GM23338 (cell line): ENCODE data around the gene KIRREL3. TPM values are rescaled to one million over a fixed set of nuclear protein-coding genes. Genes with fewer than 3 reads are reported as not detected.

Experiments used
- ATAC-seq: fragments of 200-7000 bp; cut with Tn5 transposase; 3 replicates; pipeline ENCODE4 v1.9.1; 2020
- DNase-seq: peaks from one replicate; pipeline ENCODE4 v3.0.0-alpha.2; 2015; ENCODE audit warnings: low spot score
- H2AFZ ChIP-seq: fragments of 200-600 bp; sonication (generic); 2 replicates; pipeline ENCODE4 v1.8.0; 2016; ENCODE audit warnings: antibody characterized with exemption, mild to moderate bottlenecking, moderate library complexity
- H3F3A ChIP-seq: fragments of 200-600 bp; sonication (generic); replicated peaks from 2 replicates; pipeline ENCODE4 v1.8.0; 2017; ENCODE audit warnings: antibody characterized with exemption, mixed run types, low read depth
- H3K27ac ChIP-seq: fragments of 200-600 bp; sonication (generic); 2 replicates; pipeline ENCODE4 v1.6.1; 2016; ENCODE audit warnings: low read depth
- H3K27me3 ChIP-seq: fragments of 200-600 bp; sonication (generic); 2 replicates; pipeline ENCODE4 v1.8.0; 2016; ENCODE audit warnings: mild to moderate bottlenecking, mixed run types, moderate library complexity; ENCODE audit not compliant: insufficient read depth
- H3K36me3 ChIP-seq: fragments of 200-600 bp; sonication (generic); 2 replicates; pipeline ENCODE4 v1.8.0; 2016; ENCODE audit warnings: mild to moderate bottlenecking; ENCODE audit not compliant: insufficient read depth
- H3K4me1 ChIP-seq: fragments of 200-600 bp; sonication (generic); 2 replicates; pipeline ENCODE4 v1.8.0; 2016; ENCODE audit warnings: mild to moderate bottlenecking, moderate library complexity; ENCODE audit not compliant: insufficient read depth
- H3K4me2 ChIP-seq: fragments of 200-600 bp; sonication (generic); 2 replicates; pipeline ENCODE4 v1.7.1; 2017; ENCODE audit warnings: mixed run types
- H3K4me3 ChIP-seq: fragments of 200-600 bp; sonication (generic); 2 replicates; pipeline ENCODE4 v1.6.1; 2016; ENCODE audit warnings: mixed run types
- H3K79me2 ChIP-seq: fragments of 200-600 bp; sonication (generic); replicated peaks from 2 replicates; pipeline ENCODE4 v1.8.0; 2017; ENCODE audit warnings: mild to moderate bottlenecking; ENCODE audit not compliant: insufficient read depth
- H3K9me2 ChIP-seq: fragments of 200-600 bp; sonication (generic); 2 replicates; pipeline ENCODE4 v1.8.0; 2017; ENCODE audit not compliant: insufficient read depth
- H4K20me1 ChIP-seq: fragments of 200-600 bp; sonication (generic); replicated peaks from 2 replicates; pipeline ENCODE4 v1.8.0; 2017; ENCODE audit warnings: mild to moderate bottlenecking; ENCODE audit not compliant: insufficient read depth
- H3K27ac Mint-ChIP-seq: 2 replicates; pipeline ENCODE4 v1.8.0; 2020; ENCODE audit warnings: inconsistent platforms, mild to moderate bottlenecking, moderate library complexity, mixed read lengths
- H3K27me3 Mint-ChIP-seq: 3 replicates; pipeline ENCODE4 v1.8.0; 2022; ENCODE audit warnings: low read depth, mild to moderate bottlenecking, moderate library complexity, mixed read lengths, inconsistent platforms; ENCODE audit not compliant: insufficient read depth, poor library complexity
- H3K36me3 Mint-ChIP-seq: 3 replicates; pipeline ENCODE4 v1.8.0; 2021; ENCODE audit warnings: low read depth, mild to moderate bottlenecking, inconsistent platforms, moderate library complexity, mixed read lengths
- H3K4me1 Mint-ChIP-seq: 3 replicates; pipeline ENCODE4 v1.8.0; 2020; ENCODE audit warnings: mild to moderate bottlenecking, inconsistent platforms, mixed read lengths
- H3K4me3 Mint-ChIP-seq: 3 replicates; pipeline ENCODE4 v1.8.0; 2021; ENCODE audit warnings: moderate library complexity, mild to moderate bottlenecking, inconsistent platforms, mixed read lengths
- H3K9me3 Mint-ChIP-seq: 3 replicates; pipeline ENCODE4 v1.8.0; 2020; ENCODE audit warnings: moderate library complexity, mild to moderate bottlenecking, inconsistent platforms, mixed read lengths
- CREB1 ChIP-seq: fragments of 250-450 bp; sonication (Bioruptor Pico); IDR thresholded peaks from 2 replicates; pipeline ENCODE4 v1.5.0; 2020; ENCODE audit warnings: low read depth, mild to moderate bottlenecking, moderate library complexity
- EZH2 ChIP-seq: fragments of 200-600 bp; sonication (generic); IDR thresholded peaks from one replicate; pipeline ENCODE4 v1.8.0; 2017; ENCODE audit warnings: antibody characterized with exemption, mild to moderate bottlenecking, low read depth; ENCODE audit not compliant: unreplicated experiment
- JUNB ChIP-seq: IDR thresholded peaks from one replicate; pipeline ENCODE4 v1.6.1; 2016; ENCODE audit warnings: antibody characterized with exemption; ENCODE audit not compliant: unreplicated experiment
- NANOG ChIP-seq: IDR thresholded peaks from 2 replicates; pipeline ENCODE4 v1.6.1; 2016; ENCODE audit warnings: antibody characterized with exemption, borderline replicate concordance
- POLR2AphosphoS5 ChIP-seq: IDR thresholded peaks from 2 replicates; pipeline ENCODE4 v1.6.1; 2016; ENCODE audit warnings: antibody characterized with exemption, low read depth
- STAT1 ChIP-seq: IDR thresholded peaks from one replicate; pipeline ENCODE4 v1.6.1; 2016; ENCODE audit warnings: antibody characterized with exemption; ENCODE audit not compliant: unreplicated experiment
- ZNF114 ChIP-seq: fragments of 250-450 bp; sonication (Bioruptor Pico); IDR thresholded peaks from 2 replicates; pipeline ENCODE4 v1.5.0; 2020; ENCODE audit warnings: mild to moderate bottlenecking, moderate library complexity
- ZNF331 ChIP-seq: fragments of 250-450 bp; sonication (Bioruptor Pico); IDR thresholded peaks from 2 replicates; pipeline ENCODE4 v1.5.0; 2020; ENCODE audit warnings: low read depth, mild to moderate bottlenecking, moderate library complexity
- polyA plus RNA-seq: library from polyadenylated mRNA; unstranded; fragments of >200 nt; fragmentation: Nextera tagmentation; extraction: Ambion mirVana; gene quantifications from 2 replicates; pipeline ENCODE4 v1.2.1, GENCODE V29; 2016
- total RNA-seq: library from RNA; depleted of rRNA; stranded (reverse); fragments of >200 nt; shearing (Covaris generic); gene quantifications from 2 replicates; pipeline ENCODE4 v1.2.3, GENCODE V29; 2014
- TF ChIP-seq, protein P1 (sequence below): IDR thresholded peaks from one replicate; pipeline ENCODE4 v1.6.1; 2018; ENCODE audit warnings: antibody characterized with exemption; ENCODE audit not compliant: unreplicated experiment
- TF ChIP-seq, protein P2 (sequence below), 2 experiments: fragments of 200-600 bp in 1 of 2; sonication (generic) in 1 of 2; conservative IDR thresholded peaks; 2 replicates each; pipeline versions ENCODE4 v1.5.1 to v1.6.1; 2016 to 2017; ENCODE audit warnings: antibody characterized with exemption in 2 of 2, low read depth in 2 of 2, mild to moderate bottlenecking in 2 of 2, moderate library complexity in 1 of 2
- TF ChIP-seq, protein P3 (sequence below): fragments of 250-450 bp; sonication (Bioruptor Pico); IDR thresholded peaks from 2 replicates; pipeline ENCODE4 v1.5.0; 2020; ENCODE audit warnings: mild to moderate bottlenecking, moderate library complexity

Gene KIRREL3
- total and polyA plus RNA-seq, 2 experiments from 2014 or later = 0.13 to 1.5 TPM

DNA sequence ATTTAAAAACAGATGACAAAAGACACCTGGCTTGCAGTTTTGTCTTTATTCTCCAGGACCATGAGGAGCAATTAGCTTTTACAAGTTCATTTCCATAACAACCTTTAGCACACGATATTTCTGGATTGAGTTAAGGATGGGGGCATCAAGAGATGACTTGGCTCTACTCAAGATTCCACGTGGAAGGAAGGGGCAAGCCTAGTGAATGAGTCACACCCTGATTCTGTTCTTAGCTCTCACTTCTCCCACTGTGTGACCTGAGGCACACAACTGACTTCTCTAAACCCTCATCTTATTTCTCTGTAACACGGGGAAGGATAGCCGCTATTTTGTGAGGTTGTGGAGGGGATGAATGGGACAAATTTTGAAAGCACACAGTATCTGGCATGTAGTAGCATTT lies 185.5 kb downstream of the KIRREL3 start (continued):
- TF ChIP-seq, protein P1, sequence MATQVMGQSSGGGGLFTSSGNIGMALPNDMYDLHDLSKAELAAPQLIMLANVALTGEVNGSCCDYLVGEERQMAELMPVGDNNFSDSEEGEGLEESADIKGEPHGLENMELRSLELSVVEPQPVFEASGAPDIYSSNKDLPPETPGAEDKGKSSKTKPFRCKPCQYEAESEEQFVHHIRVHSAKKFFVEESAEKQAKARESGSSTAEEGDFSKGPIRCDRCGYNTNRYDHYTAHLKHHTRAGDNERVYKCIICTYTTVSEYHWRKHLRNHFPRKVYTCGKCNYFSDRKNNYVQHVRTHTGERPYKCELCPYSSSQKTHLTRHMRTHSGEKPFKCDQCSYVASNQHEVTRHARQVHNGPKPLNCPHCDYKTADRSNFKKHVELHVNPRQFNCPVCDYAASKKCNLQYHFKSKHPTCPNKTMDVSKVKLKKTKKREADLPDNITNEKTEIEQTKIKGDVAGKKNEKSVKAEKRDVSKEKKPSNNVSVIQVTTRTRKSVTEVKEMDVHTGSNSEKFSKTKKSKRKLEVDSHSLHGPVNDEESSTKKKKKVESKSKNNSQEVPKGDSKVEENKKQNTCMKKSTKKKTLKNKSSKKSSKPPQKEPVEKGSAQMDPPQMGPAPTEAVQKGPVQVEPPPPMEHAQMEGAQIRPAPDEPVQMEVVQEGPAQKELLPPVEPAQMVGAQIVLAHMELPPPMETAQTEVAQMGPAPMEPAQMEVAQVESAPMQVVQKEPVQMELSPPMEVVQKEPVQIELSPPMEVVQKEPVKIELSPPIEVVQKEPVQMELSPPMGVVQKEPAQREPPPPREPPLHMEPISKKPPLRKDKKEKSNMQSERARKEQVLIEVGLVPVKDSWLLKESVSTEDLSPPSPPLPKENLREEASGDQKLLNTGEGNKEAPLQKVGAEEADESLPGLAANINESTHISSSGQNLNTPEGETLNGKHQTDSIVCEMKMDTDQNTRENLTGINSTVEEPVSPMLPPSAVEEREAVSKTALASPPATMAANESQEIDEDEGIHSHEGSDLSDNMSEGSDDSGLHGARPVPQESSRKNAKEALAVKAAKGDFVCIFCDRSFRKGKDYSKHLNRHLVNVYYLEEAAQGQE = no peak
- TF ChIP-seq, protein P2, sequence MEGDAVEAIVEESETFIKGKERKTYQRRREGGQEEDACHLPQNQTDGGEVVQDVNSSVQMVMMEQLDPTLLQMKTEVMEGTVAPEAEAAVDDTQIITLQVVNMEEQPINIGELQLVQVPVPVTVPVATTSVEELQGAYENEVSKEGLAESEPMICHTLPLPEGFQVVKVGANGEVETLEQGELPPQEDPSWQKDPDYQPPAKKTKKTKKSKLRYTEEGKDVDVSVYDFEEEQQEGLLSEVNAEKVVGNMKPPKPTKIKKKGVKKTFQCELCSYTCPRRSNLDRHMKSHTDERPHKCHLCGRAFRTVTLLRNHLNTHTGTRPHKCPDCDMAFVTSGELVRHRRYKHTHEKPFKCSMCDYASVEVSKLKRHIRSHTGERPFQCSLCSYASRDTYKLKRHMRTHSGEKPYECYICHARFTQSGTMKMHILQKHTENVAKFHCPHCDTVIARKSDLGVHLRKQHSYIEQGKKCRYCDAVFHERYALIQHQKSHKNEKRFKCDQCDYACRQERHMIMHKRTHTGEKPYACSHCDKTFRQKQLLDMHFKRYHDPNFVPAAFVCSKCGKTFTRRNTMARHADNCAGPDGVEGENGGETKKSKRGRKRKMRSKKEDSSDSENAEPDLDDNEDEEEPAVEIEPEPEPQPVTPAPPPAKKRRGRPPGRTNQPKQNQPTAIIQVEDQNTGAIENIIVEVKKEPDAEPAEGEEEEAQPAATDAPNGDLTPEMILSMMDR (conservative IDR thresholded peaks at IDR 0.05; ENCODE audit: low read depth in 2 of 2) = no peak

DNA sequence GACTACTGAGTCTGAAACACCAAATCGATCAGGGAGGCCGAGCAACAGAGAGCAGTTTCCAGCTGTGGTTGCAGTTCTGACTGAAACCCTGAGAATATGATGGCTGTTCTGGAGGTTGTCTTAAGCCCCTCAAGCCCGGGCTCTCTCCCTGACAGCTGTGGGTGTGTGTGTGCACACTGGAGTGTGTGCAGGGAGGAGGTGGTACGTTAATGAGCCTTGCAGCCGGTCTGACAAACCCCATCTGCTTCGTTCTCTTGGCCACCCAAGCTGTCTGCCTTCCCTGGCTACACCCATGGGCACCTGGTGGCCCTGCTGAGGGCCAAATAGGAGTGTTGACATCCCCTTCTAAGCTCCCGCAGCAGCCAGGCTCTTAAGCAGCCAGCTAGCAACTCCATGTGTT lies 189.8 kb downstream of the KIRREL3 start:
- H3K4me1 ChIP-seq = peaks cover 4% of the 10 kb centered on the region; the same call in 1 of the 2 replicates
- H3K27ac ChIP-seq = no peak overlapping the region
- peaks cover 2% of the 10 kb centered on the region for H3K27me3 Mint-ChIP-seq
- H3K9me2 ChIP-seq = no peaks in the 10 kb centered on the region; the same call in 1 of the 2 replicates
- H3K36me3 Mint-ChIP-seq = no peaks in the 10 kb centered on the region; the same call in 2 of the 3 replicates
- H4K20me1 ChIP-seq = 0 out of 2 replicates have a peak, but pooled peaks cover 3% of the 10 kb centered on the region
- H3K4me3 ChIP-seq = no peak overlapping the region
- H2AFZ ChIP-seq = no peak overlapping the region
- H3K79me2 ChIP-seq = no peaks in the 10 kb centered on the region
- no peaks in the 10 kb centered on the region for H3K9me3 Mint-ChIP-seq
- no peaks in the 10 kb centered on the region for H3F3A ChIP-seq
- DNase-seq (no peak), ATAC-seq (no peak)
- H3K4me1 Mint-ChIP-seq = peaks cover 20% of the 10 kb centered on the region
- no peaks in the 10 kb centered on the region for H3K27me3 ChIP-seq
- no peak overlapping the region for H3K27ac Mint-ChIP-seq
- no peaks in the 10 kb centered on the region for H3K36me3 ChIP-seq
- no peak overlapping the region for H3K4me3 Mint-ChIP-seq
- no peak overlapping the region for H3K4me2 ChIP-seq
- TF ChIP-seq, protein P2 (conservative IDR thresholded peaks at IDR 0.05; ENCODE audit: low read depth in 2 of 2) = no peak
- no peak for TF ChIP-seq STAT1
- TF ChIP-seq EZH2 = no peak
- TF ChIP-seq POLR2AphosphoS5 = no peak
- no peak for TF ChIP-seq JUNB
- no peak for TF ChIP-seq ZNF114 (CRISPR knock-in tag)
- TF ChIP-seq, protein P3, sequence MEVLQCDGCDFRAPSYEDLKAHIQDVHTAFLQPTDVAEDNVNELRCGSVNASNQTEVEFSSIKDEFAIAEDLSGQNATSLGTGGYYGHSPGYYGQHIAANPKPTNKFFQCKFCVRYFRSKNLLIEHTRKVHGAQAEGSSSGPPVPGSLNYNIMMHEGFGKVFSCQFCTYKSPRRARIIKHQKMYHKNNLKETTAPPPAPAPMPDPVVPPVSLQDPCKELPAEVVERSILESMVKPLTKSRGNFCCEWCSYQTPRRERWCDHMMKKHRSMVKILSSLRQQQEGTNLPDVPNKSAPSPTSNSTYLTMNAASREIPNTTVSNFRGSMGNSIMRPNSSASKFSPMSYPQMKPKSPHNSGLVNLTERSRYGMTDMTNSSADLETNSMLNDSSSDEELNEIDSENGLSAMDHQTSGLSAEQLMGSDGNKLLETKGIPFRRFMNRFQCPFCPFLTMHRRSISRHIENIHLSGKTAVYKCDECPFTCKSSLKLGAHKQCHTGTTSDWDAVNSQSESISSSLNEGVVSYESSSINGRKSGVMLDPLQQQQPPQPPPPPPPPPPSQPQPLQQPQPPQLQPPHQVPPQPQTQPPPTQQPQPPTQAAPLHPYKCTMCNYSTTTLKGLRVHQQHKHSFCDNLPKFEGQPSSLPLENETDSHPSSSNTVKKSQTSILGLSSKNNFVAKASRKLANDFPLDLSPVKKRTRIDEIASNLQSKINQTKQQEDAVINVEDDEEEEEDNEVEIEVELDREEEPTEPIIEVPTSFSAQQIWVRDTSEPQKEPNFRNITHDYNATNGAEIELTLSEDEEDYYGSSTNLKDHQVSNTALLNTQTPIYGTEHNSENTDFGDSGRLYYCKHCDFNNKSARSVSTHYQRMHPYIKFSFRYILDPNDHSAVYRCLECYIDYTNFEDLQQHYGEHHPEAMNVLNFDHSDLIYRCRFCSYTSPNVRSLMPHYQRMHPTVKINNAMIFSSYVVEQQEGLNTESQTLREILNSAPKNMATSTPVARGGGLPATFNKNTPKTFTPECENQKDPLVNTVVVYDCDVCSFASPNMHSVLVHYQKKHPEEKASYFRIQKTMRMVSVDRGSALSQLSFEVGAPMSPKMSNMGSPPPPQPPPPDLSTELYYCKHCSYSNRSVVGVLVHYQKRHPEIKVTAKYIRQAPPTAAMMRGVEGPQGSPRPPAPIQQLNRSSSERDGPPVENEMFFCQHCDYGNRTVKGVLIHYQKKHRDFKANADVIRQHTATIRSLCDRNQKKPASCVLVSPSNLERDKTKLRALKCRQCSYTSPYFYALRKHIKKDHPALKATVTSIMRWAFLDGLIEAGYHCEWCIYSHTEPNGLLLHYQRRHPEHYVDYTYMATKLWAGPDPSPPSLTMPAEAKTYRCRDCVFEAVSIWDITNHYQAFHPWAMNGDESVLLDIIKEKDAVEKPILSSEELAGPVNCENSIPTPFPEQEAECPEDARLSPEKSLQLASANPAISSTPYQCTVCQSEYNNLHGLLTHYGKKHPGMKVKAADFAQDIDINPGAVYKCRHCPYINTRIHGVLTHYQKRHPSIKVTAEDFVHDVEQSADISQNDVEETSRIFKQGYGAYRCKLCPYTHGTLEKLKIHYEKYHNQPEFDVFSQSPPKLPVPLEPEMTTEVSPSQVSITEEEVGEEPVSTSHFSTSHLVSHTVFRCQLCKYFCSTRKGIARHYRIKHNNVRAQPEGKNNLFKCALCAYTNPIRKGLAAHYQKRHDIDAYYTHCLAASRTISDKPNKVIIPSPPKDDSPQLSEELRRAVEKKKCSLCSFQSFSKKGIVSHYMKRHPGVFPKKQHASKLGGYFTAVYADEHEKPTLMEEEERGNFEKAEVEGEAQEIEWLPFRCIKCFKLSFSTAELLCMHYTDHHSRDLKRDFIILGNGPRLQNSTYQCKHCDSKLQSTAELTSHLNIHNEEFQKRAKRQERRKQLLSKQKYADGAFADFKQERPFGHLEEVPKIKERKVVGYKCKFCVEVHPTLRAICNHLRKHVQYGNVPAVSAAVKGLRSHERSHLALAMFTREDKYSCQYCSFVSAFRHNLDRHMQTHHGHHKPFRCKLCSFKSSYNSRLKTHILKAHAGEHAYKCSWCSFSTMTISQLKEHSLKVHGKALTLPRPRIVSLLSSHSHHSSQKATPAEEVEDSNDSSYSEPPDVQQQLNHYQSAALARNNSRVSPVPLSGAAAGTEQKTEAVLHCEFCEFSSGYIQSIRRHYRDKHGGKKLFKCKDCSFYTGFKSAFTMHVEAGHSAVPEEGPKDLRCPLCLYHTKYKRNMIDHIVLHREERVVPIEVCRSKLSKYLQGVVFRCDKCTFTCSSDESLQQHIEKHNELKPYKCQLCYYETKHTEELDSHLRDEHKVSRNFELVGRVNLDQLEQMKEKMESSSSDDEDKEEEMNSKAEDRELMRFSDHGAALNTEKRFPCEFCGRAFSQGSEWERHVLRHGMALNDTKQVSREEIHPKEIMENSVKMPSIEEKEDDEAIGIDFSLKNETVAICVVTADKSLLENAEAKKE (CRISPR knock-in tag) = no peak
- no peak for TF ChIP-seq NANOG
- TF ChIP-seq ZNF331 (CRISPR knock-in tag) = no peak
- TF ChIP-seq CREB1 = no peak
